ENCODE measurements around the gene TBC1D23.

GRCh38 chr3:100295089-100295488, 34.3 kb downstream of the TBC1D23 start:
- TF ChIP-seq CTCF (IDR thresholded peaks at IDR 0.05; ENCODE audit: low read depth, low read length, poor library complexity, severe bottlenecking) (no peak), EZH2phosphoT487 (IDR thresholded peaks at IDR 0.05; ENCODE audit: borderline replicate concordance, low read length) (no peak)

All from DOHH2 (cell line).